ENCODE data around the gene KCNK2.

DNA sequence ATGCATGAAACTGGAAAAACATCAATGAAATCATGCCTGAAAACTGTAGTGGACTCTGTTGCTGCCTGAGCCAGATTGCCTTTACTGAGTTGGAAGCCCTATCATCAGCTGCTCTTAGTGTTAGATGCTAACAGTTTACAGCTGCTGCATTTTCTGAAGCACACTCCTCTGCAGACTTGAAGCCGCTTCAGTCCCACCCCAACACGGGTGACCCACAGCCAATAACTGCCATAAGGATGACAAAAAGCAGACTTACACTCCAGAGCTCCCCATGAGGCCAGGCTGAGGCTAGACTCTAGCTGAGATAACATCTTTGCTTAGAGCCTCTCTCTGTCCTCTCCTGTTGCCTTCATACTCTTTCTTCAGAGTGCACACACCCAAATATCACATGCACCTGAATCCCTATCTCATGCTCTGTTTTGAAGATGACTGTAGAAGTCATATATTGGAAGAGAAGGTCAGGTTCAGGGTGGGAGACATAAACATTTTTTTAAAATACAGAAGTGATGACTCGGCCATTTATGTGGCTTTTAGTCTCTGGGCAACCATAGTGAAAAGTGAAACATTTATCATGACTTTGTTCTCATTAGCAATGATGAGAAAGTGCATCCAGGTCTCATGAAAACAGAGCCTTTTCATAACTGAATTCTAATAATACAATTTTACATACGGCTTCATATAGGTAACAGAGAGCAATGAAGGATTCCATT, 161.0 kb downstream of the KCNK2 start:
- TF ChIP-seq CTCF (IDR thresholded peaks at IDR 0.05) (no peak), EZH2phosphoT487 (IDR thresholded peaks at IDR 0.05) (no peak)

Measured in neural progenitor cell (in vitro differentiated cells).